Stimulated activated CD4-positive, alpha-beta T cell treated with anti-CD3 and anti-CD28 coated beads, Interleukin-2, amount 100 ng/mL, for 48 hours (primary cell): ENCODE results near the gene GLI3.

Experiments
- DNase-seq, 2 donors: peaks; one replicate each; pipeline ENCODE4 v3.0.0-alpha.2; 2020

Gene GLI3

DNA sequence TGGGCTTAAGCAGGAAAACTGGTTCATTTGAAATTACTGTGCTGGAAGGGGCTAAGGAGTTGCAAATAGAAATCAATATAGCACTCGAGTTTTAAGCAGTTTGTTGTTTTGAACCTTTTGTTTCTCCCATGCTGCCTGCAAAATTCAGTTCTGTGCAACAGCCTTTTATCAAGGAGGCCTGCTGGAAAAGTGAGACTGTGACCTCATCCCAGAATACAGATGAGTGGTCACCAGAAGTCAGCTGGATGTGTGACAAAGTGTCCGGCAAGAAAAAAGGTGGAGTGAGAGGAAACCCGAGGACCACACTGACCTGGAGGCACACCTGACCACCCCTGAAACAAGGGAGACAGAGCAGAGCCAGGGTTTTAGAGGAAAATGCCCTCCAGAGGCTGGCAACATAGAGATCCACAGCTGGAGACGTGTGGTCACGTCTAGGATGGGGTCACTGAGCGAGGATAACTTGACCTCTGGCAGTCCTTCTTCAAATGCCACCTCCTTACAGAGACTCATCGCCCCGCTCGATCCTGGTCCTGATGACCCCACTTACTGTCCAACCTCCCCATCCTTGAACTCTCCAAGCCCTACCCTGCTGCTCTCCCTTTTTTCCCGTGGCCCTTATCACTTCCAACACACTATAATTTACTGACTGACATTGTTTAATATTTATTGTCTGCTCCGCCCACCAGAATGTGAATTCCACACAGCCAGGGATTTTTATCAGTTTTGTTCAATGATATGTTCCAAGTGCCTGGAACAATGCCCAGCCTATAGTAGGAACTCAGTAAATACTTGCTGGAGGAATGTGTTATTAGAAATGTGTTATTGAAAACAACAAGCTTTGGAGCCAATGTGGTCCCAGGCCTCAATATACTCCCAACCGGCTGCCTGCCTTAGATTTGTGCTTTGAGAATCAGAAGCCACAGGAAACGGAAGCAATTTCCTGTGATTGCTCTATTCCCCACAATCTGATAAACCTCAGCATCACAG, 243.8 kb downstream of the GLI3 start:
- no peak for DNase-seq

- no peak for DNase-seq
Measured at GRCh38 chr7:41984888-41985287, 252.1 kb downstream of the GLI3 start.

GRCh38 chr7:41981046-41982040, 255.7 kb downstream of the GLI3 start:
- DNase-seq: no peak

- no peak for DNase-seq
Measured at GRCh38 chr7:41979834-41980307, 257.1 kb downstream of the GLI3 start.

GRCh38 chr7:41978858-41979257, 258.2 kb downstream of the GLI3 start:
- DNase-seq: no peak

DNA sequence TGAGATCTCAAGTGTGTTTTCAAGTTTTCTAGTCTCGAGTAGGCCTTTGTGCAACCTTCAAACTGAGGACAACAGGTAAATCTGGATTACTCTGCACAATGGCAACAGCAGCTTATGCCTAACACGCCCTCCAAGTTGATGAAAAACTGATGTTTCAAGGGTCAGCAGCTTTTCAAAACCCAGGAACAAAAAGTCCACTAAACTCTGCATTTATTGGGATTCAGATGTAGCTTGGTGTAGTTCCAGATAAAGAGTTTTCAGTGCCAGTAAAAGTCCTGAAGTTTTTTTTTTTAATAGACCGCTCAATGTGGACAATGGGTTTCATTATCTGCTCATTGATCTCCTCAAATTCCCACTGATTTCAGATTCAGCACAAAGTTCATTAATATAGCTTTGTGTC, 259.3 kb downstream of the GLI3 start:
- DNase-seq: no peak

- no peak for DNase-seq
Measured at GRCh38 chr7:41977151-41977651, 259.8 kb downstream of the GLI3 start.

GRCh38 chr7:41976411-41976810, 260.6 kb downstream of the GLI3 start:
- no peak for DNase-seq

- DNase-seq: no peak
Measured at GRCh38 chr7:41975849-41976248, 261.2 kb downstream of the GLI3 start.

DNA sequence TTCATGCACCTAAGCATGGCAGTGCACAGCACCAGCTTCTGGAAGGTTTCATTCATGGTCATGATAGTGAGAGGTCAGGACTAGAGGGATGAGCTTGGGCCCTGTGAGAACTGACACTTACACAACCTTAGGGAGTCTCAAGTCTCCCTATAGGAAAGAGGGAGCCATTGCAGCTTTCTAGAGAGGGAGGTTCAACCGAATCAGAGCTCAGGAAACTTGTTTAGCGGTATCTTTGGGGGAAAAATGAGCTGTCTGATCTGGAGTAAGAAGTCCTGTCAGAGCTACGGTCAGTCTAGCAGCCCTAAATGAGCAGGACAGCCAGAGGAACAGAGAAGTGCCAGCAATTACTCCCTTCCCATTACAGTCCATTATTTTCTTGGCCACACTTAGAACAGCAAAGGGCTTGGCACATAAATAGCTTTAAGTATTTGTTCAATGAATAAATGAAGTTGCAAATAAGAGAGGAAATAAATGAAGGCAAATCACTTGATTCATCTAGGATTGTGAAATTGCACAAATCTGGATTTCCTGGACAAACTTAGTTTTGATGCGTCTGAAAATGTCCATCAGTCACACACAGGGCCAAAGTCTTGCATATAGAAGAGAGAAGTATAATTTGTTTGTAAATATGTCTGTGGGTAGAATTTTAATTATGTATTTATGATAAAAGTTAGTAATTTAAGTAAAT, 262.0 kb downstream of the GLI3 start:
- DNase-seq: no peak

- DNase-seq: no peak
Measured at GRCh38 chr7:41973202-41973730, 263.7 kb downstream of the GLI3 start.

DNA sequence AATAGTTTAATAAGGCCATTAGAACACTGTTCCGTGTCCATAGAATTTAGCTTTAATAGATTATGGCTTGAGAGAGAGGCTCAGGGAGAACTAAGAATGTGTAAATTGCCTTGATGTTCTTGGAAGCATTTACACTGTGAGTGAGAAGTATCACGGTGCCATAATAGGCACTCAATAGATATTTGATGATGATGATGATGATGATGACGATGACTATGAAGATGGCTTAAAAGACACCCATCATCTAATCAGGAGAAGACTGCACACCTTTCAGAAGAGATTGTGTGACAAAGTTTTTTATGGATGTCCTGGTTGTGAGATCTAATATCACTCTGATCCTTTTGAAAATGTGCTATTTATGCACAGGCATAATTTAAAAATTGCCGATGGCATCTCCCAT, 264.2 kb downstream of the GLI3 start:
- DNase-seq: no peak

- DNase-seq: no peak
Measured at GRCh38 chr7:41972270-41972669, 264.7 kb downstream of the GLI3 start.

DNA sequence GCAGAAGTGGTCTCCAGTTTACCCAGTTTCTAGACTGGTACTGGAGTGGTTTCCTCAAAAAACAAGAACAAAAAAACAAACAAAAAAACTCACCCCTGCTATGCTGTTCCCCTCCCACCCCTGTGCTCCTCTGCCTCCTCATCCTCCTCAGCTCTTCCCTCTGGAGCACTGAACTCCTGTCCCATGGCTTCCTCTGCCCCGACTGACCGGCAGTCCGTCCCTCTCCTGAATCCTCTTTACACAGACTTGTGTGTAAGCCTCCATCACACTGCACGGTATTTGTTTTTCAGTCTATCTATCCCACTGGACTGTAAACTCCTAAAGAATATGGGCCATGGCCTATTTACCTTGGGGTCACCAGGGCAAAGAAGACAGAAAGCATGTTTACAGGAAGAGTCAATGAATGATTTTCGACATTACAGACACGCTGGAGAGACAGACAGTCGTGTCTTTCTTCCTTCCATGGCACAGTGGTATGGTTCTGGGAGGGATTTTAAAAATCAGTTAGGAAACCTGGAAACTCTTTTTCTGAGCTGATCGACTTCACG, 265.3 kb downstream of the GLI3 start:
- DNase-seq: no peak

DNA sequence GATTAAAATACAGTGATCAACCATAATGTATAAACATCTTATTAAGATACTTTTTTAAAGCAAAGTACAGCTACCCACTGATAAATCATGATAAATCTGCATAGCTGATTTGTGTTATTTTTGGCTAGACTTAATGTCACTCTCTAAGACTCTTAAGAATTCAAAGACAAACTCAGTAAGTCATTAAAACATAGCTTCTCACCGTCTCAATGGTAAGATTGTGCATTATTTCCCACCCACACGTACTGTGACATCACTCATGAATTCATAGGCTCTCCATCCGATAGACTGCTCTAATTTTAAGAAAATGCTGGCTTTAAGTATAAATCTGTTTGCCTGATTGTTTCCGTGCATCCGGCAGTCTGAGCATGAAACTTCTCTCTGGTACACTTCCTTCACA, 266.1 kb downstream of the GLI3 start:
- DNase-seq: no peak

- DNase-seq: no peak
Measured at GRCh38 chr7:41969561-41970105, 267.4 kb downstream of the GLI3 start.

- DNase-seq: no peak
Measured at GRCh38 chr7:41967156-41967555, 269.9 kb downstream of the GLI3 start.

DNA sequence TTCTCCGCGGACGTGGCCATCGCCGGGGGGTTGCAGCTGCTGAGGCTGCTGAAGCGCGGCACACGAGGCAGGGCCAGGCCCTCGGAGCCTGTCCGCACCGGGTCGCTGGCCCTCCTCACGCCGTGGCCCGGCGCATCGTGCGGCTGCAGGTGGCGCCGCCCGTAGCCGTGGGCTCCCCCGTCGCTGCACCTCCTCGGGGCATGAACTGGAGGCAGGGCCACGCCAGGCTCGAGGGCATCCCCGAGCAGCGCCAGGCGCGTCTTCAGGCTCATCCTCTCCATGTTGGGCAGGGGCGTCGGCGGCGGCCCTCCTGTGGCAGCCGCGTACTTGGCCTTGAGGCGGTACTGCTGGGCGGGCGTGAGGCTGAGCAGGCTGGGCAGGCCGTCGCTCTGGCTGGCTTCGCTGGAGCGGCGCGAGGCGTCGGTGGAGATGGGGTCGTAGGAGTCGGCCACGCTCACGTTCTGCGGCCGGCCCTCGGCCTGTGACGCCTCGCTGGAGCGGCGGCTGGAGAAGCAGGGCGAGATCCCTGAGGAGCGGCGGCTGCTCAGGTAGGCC, 271.0 kb downstream of the GLI3 start:
- DNase-seq: no peak

- no peak for DNase-seq
Measured at GRCh38 chr7:41964849-41965745, 271.9 kb downstream of the GLI3 start.

DNA sequence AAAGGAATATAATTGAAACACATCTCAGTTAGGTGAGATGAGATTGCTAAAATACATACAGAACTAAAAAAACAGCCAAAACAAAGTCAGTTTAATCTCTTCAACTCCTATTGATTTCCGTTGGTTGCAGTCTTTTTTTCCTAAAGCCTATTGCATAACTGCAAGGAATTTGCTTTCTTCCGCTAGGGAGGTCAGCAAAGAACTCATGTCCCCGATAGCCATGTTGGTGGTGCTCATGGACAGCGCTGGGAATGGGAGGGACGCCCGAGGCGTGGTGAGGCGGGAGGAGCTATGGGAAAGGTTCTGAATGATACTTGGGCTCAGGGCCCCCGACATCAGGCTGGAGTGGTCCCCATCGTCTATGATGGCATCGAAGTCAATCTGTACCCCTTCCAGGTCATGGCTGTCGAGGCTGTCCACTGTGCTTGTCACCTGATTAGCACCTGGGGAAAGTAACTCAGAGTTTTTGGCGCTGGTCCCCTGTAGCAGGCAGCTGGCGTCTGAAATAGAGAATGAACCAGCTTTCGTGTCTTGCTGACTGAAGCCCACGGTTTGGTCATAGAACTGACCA, 272.7 kb downstream of the GLI3 start:
- DNase-seq: no peak
